GM12878 (cell line): ENCODE results near the gene TBKBP1. TPM values are rescaled to one million over a fixed set of nuclear protein-coding genes. Genes with fewer than 3 reads are reported as not detected.

Experiments
- ATAC-seq: fragments of 200-7000 bp; cut with Tn5 transposase; 3 replicates; pipeline ENCODE4 v1.9.1; 2020; ENCODE audit warnings: mild to moderate bottlenecking, moderate library complexity
- BruUV-seq: library from RNA; stranded (reverse); fragments of 400-500 nt; replicated peaks from 2 replicates; lab custom pipeline; 2021; lab: Mats Ljungman, UMichigan
- CTCF ChIA-PET: fragments of 300-600 bp; sonication (Branson Sonifier 250); formaldehyde crosslinking; extraction: SDS; loops from one replicate; lab custom pipeline; 2021; ENCODE audit warnings: inconsistent platforms; lab: Yijun Ruan, JAX
- POLR2A ChIA-PET: fragments of 350-600 bp; formaldehyde crosslinking; extraction: SDS; loops from one replicate; lab custom pipeline; 2021; ENCODE audit warnings: inconsistent platforms; lab: Charles Lee
- RAD21 ChIA-PET: fragments of 300-600 bp; sonication (Branson Sonifier 250); formaldehyde crosslinking; loops from one replicate; lab custom pipeline; 2023; ENCODE audit warnings: antibody characterized with exemption; ENCODE audit not compliant: unreplicated experiment; lab: Charles Lee
- SMC1A ChIA-PET: fragments of 300-600 bp; sonication (Branson Sonifier 250); formaldehyde crosslinking; loops from one replicate; lab custom pipeline; 2023; ENCODE audit not compliant: unreplicated experiment, uncharacterized antibody; lab: Charles Lee
- DNase-seq: peaks from one replicate; pipeline ENCODE4 v3.0.0-alpha.2; 2011; ENCODE audit warnings: low read depth, low spot score
- FAIRE-seq: peaks from 3 replicates; lab custom pipeline; 2011; peaks lifted over from hg19 to GRCh38; lab: Jason Lieb, UNC
- H2AFZ ChIP-seq: 2 replicates; pipeline ENCODE4 v1.6.0; 2011; ENCODE audit warnings: low read depth, low read length, control low read depth; ENCODE audit not compliant: control insufficient read depth
- H3K27ac ChIP-seq: 2 replicates; pipeline ENCODE4 v1.5.1; 2011; ENCODE audit warnings: control low read depth; ENCODE audit not compliant: control insufficient read depth, insufficient read depth
- H3K27me3 ChIP-seq, 2 experiments: replicated peaks in 1 of 2; 2 replicates each; pipeline versions ENCODE4 v1.6.0 to v1.6.1; 2011; ENCODE audit warnings: low read length in 1 of 2; ENCODE audit not compliant: control insufficient read depth in 2 of 2, insufficient read depth in 2 of 2
- H3K36me3 ChIP-seq, 2 experiments: 2 replicates each; pipeline ENCODE4 v1.5.1; 2011; ENCODE audit warnings: low read length in 1 of 2; ENCODE audit not compliant: control insufficient read depth in 2 of 2, insufficient read depth in 2 of 2
- H3K4me1 ChIP-seq: 2 replicates; pipeline ENCODE4 v1.6.1; 2011; ENCODE audit warnings: mild to moderate bottlenecking, low read length, moderate library complexity, mixed read lengths; ENCODE audit not compliant: control insufficient read depth, insufficient read depth
- H3K4me2 ChIP-seq: 2 replicates; pipeline ENCODE4 v1.6.0; 2011; ENCODE audit warnings: control low read depth; ENCODE audit not compliant: control insufficient read depth, insufficient read depth
- H3K4me3 ChIP-seq: fragments of 200-600 bp; sonication (generic); 2 replicates; pipeline ENCODE4 v1.5.1; 2016
- H3K79me2 ChIP-seq: 2 replicates; pipeline ENCODE4 v1.6.0; 2011; ENCODE audit warnings: low read length; ENCODE audit not compliant: control insufficient read depth, insufficient read depth
- H3K9ac ChIP-seq: 2 replicates; pipeline ENCODE4 v1.8.0; 2011; ENCODE audit warnings: low read length, control low read depth, mixed read lengths; ENCODE audit not compliant: control insufficient read depth, insufficient read depth
- H3K9me3 ChIP-seq: replicated peaks from 3 replicates; pipeline ENCODE4 v1.5.1; 2011; ENCODE audit warnings: mild to moderate bottlenecking, low read length; ENCODE audit not compliant: control insufficient read depth, insufficient read depth
- H4K20me1 ChIP-seq: 2 replicates; pipeline ENCODE4 v1.6.0; 2011; ENCODE audit not compliant: control insufficient read depth, insufficient read depth
- E4F1 ChIP-seq: fragments of 450-650 bp; IDR thresholded peaks from 2 replicates; pipeline ENCODE4 v1.6.1; 2018; ENCODE audit warnings: borderline replicate concordance, mild to moderate bottlenecking; ENCODE audit not compliant: partially characterized antibody
- EED ChIP-seq: sonication (generic); IDR thresholded peaks from 2 replicates; pipeline ENCODE4 v1.6.1; 2016; ENCODE audit warnings: antibody characterized with exemption, low read depth
- EP300 ChIP-seq, 2 experiments: fragments of 150-350 bp in 1 of 2; IDR thresholded peaks; 2 replicates each; pipeline ENCODE4 v1.6.1; 2011 to 2012; ENCODE audit warnings: low read depth in 2 of 2, low read length in 2 of 2, borderline replicate concordance in 1 of 2, improper control_type of control experiment in 1 of 2, inconsistent platforms in 1 of 2; ENCODE audit not compliant: control insufficient read depth in 1 of 2
- GABPA ChIP-seq: IDR thresholded peaks from 2 replicates; pipeline ENCODE4 v1.6.1; 2014; ENCODE audit warnings: antibody characterized with exemption, low read depth, mild to moderate bottlenecking, inconsistent platforms
- IRF3 ChIP-seq: fragments of 450-650 bp; IDR thresholded peaks from 2 replicates; pipeline ENCODE4 v1.6.1; 2014; ENCODE audit warnings: mild to moderate bottlenecking
- KAT2A ChIP-seq: conservative IDR thresholded peaks from 2 replicates; pipeline ENCODE4 v1.6.1; 2011; ENCODE audit warnings: low read depth, low read length; ENCODE audit not compliant: control insufficient read depth
- MYC ChIP-seq: IDR thresholded peaks from 2 replicates; pipeline ENCODE4 v1.6.1; 2011; ENCODE audit warnings: mild to moderate bottlenecking, low read length, moderate library complexity, inconsistent platforms; ENCODE audit not compliant: insufficient read depth, insufficient replicate concordance, insufficient read length, severe bottlenecking
- RFX5 ChIP-seq: IDR thresholded peaks from 2 replicates; pipeline ENCODE4 v1.6.1; 2011; ENCODE audit warnings: low read depth, low read length, improper control_type of control experiment
- STAT1 ChIP-seq: fragments of 450-650 bp; conservative IDR thresholded peaks from 2 replicates; pipeline ENCODE4 v1.6.1; 2014; ENCODE audit warnings: antibody characterized with exemption, mild to moderate bottlenecking
- TAF1 ChIP-seq: IDR thresholded peaks from 2 replicates; pipeline ENCODE4 v1.6.1; 2011; ENCODE audit warnings: mild to moderate bottlenecking, low read depth, low read length, borderline replicate concordance
- WGBS: methylation state at CpG from one replicate; pipeline ENCODE4 v1.1.6; 2016; ENCODE audit warnings: low lambda C conversion rate; ENCODE audit not compliant: insufficient replicate concordance, insufficient coverage; ENCODE audit errors: missing lambda C conversion rate; 5-methylcytosine and 5-hydroxymethylcytosine counted together
- in situ Hi-C: fragments of 300-500 bp; cut with MboI; formaldehyde crosslinking; loops from 9 replicates; pipeline ENCODE4 v1.14.3; 2018; ENCODE audit warnings: mixed read lengths
- intact Hi-C: fragments of 100-400 bp; cut with micrococcal nuclease; formaldehyde crosslinking; loops from one replicate; pipeline ENCODE4 v1.14.2; 2022; ENCODE audit not compliant: unreplicated experiment
- polyA plus RNA-seq, 11 experiments: library from polyadenylated mRNA; depleted of rRNA in 4 of 11; unstranded in 6 of 11; stranded (reverse) in 5 of 11; fragments of >200 nt; fragmentation: Nextera tagmentation in 4 of 11; fragmentation: Illumina TruSeq in 1 of 11; extraction: Ambion mirVana in 4 of 11; extraction: Trizol in 1 of 11; gene quantifications; 1 replicate in 1 of 11; 2 replicates in 10 of 11; pipeline versions ENCODE4 v1.2.1 to v1.2.3, GENCODE V29; 2011 to 2016; ENCODE audit warnings: inconsistent platforms in 2 of 11, missing spikeins in 2 of 11, low read depth in 1 of 11
- total RNA-seq, 4 experiments: library from RNA; depleted of rRNA in 3 of 4; stranded (reverse); fragments of >200 nt in 3 of 4; fragmentation: Illumina TruSeq in 1 of 4; extraction: Trizol in 1 of 4; gene quantifications; 2 replicates each; pipeline versions ENCODE4 v1.2.1 to v1.2.3, GENCODE V29; 2013 to 2021
- TF ChIP-seq, protein P1 (sequence below): IDR thresholded peaks from 2 replicates; pipeline ENCODE4 v1.6.1; 2011; ENCODE audit warnings: borderline replicate concordance, low read depth, mild to moderate bottlenecking, moderate library complexity, low read length; ENCODE audit not compliant: insufficient read depth, poor library complexity, severe bottlenecking
- TF ChIP-seq, protein P2 (sequence below), 3 experiments: IDR thresholded peaks in 2 of 3; conservative IDR thresholded peaks in 1 of 3; 2 replicates each; pipeline ENCODE4 v1.5.1; 2011; ENCODE audit warnings: low read depth in 3 of 3, low read length in 3 of 3, mild to moderate bottlenecking in 3 of 3, control low read depth in 2 of 3, moderate library complexity in 2 of 3, inconsistent platforms in 1 of 3, mixed read lengths in 1 of 3; ENCODE audit not compliant: control insufficient read depth in 2 of 3, insufficient read depth in 1 of 3; ENCODE audit errors: extremely low read depth in 1 of 3

Gene TBKBP1
- total and polyA plus RNA-seq, 10 of the 15 experiments (the other 5 are each of a cell fraction or from before 2014, with no cell fraction given), result 0.11 to 2.7 (median 0.74) TPM; not detected in 3

- no peak for TF ChIP-seq KAT2A
- TF ChIP-seq MYC, result no peak
These were observed 33.7 kb downstream of the TBKBP1 start (continued) for GRCh38 chr17:47727704-47728036.

- Histone ChIP-seq H2AFZ (no peak overlapping the region), H3K36me3 (no peaks in the 10 kb centered on the region), H3K9ac (no peak overlapping the region), H4K20me1 (no peaks in the 10 kb centered on the region), H3K79me2 (peaks cover 3% of the 10 kb centered on the region; the same call in 1 of the 2 replicates), H3K27ac (no peak overlapping the region), H3K27me3 (0 out of 4 replicates have a peak, but pooled peaks cover 0 to 1% of the 10 kb centered on the region in 2 experiments), H3K4me3 (no peak overlapping the region), H3K4me2 (no peak overlapping the region), H3K9me3 (no peaks in the 10 kb centered on the region), H3K4me1 (peaks cover 6% of the 10 kb centered on the region)
- in situ Hi-C loops (no loop called here), intact Hi-C loops (no loop called here)
- TF ChIP-seq STAT1 (no peak), IRF3 (no peak), EED (no peak), E4F1 (no peak), GABPA (no peak), EP300 (IDR thresholded peaks at IDR 0.05; ENCODE audit: borderline replicate concordance in 1 of 2, control insufficient read depth in 1 of 2, low read depth in 2 of 2, low read length in 2 of 2) (no peak), RFX5 (no peak), TAF1 (no peak)
- TF ChIP-seq, protein P1, sequence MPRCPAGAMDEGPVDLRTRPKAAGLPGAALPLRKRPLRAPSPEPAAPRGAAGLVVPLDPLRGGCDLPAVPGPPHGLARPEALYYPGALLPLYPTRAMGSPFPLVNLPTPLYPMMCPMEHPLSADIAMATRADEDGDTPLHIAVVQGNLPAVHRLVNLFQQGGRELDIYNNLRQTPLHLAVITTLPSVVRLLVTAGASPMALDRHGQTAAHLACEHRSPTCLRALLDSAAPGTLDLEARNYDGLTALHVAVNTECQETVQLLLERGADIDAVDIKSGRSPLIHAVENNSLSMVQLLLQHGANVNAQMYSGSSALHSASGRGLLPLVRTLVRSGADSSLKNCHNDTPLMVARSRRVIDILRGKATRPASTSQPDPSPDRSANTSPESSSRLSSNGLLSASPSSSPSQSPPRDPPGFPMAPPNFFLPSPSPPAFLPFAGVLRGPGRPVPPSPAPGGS, result no peak
- TF ChIP-seq, protein P2, sequence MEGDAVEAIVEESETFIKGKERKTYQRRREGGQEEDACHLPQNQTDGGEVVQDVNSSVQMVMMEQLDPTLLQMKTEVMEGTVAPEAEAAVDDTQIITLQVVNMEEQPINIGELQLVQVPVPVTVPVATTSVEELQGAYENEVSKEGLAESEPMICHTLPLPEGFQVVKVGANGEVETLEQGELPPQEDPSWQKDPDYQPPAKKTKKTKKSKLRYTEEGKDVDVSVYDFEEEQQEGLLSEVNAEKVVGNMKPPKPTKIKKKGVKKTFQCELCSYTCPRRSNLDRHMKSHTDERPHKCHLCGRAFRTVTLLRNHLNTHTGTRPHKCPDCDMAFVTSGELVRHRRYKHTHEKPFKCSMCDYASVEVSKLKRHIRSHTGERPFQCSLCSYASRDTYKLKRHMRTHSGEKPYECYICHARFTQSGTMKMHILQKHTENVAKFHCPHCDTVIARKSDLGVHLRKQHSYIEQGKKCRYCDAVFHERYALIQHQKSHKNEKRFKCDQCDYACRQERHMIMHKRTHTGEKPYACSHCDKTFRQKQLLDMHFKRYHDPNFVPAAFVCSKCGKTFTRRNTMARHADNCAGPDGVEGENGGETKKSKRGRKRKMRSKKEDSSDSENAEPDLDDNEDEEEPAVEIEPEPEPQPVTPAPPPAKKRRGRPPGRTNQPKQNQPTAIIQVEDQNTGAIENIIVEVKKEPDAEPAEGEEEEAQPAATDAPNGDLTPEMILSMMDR (IDR thresholded peaks at IDR 0.05 in 2 of 3, conservative IDR thresholded peaks at IDR 0.05 in 1 of 3; ENCODE audit: control insufficient read depth in 2 of 3, extremely low read depth in 1 of 3, insufficient read depth in 1 of 3, low read depth in 3 of 3, low read length in 3 of 3), result no peak
- ATAC-seq (no peak), FAIRE-seq (no peak), DNase-seq (no peak)
- RAD21 ChIA-PET, result interaction anchor here (1.2 kb wide), 1 partner anchor 9 kb away, joined by 3 read pairs; no protein-coding TSS in a partner anchor
- WGBS, result 40% methylated on average over 4 of the region's 4 CpGs
- POLR2A ChIA-PET, result no interaction called here
- SMC1A ChIA-PET, result interaction anchor here (7.0 kb wide), 1 partner anchor 11 kb away, joined by 56 read pairs; no protein-coding TSS in a partner anchor
- BruUV-seq, result no TSS peak
- CTCF ChIA-PET, result interaction anchor here (0.6 to 0.9 kb wide), 2 partner anchors 10 to 93 kb away, joined by 3 to 6 read pairs; partner anchors contain the start of gene OSBPL7
These were observed 34.4 kb downstream of the TBKBP1 start for GRCh38 chr17:47728214-47728877.
